ENCODE data around the gene SUN5.

DNA sequence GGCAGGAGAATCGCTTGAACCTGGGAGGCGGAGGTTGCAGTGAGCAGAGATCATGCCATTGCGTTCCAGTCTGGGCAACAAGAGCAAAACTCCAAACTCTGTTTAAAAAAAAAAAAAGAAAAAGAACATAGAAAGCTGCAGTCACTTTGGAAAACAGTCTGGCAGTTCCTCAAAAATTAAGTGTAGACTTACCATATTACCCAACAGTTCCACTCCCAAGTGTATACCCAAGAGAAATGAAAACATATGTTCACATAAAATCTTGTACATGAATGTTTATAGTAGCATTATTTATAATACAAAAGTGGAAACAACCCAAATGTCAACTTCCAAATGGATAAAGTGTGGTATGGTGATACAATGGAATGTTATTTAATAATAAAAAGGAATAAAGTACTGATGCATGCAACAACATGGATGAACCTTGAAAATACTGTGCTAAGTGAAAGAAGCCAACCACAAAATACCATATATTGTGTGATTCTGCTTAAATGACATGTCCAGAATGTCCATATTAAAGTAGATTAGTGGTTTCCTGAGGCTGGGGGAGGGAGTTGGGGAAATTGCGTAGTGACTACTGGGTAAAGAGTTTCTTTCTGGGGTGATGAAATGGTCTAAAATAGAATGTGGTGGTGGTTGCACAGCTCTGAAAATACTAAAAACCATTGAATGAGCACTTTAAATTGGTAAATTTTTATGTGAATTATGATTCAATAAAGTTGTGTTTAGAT, 62.9 kb downstream of the SUN5 start:
- TF ChIP-seq, protein P1, sequence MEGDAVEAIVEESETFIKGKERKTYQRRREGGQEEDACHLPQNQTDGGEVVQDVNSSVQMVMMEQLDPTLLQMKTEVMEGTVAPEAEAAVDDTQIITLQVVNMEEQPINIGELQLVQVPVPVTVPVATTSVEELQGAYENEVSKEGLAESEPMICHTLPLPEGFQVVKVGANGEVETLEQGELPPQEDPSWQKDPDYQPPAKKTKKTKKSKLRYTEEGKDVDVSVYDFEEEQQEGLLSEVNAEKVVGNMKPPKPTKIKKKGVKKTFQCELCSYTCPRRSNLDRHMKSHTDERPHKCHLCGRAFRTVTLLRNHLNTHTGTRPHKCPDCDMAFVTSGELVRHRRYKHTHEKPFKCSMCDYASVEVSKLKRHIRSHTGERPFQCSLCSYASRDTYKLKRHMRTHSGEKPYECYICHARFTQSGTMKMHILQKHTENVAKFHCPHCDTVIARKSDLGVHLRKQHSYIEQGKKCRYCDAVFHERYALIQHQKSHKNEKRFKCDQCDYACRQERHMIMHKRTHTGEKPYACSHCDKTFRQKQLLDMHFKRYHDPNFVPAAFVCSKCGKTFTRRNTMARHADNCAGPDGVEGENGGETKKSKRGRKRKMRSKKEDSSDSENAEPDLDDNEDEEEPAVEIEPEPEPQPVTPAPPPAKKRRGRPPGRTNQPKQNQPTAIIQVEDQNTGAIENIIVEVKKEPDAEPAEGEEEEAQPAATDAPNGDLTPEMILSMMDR (IDR thresholded peaks at IDR 0.05; ENCODE audit: low read depth, low read length, poor library complexity, severe bottlenecking), result no peak
- TF ChIP-seq EZH2phosphoT487 (IDR thresholded peaks at IDR 0.05; ENCODE audit: borderline replicate concordance, low read length), result no peak

Measured in DOHH2 (cell line).